ENCODE measurements around the gene SPOCK1.
A peak's percentile ranks its signal among the peaks of the same experiment; 100 is the strongest.

The SPOCK1 gene

DNA sequence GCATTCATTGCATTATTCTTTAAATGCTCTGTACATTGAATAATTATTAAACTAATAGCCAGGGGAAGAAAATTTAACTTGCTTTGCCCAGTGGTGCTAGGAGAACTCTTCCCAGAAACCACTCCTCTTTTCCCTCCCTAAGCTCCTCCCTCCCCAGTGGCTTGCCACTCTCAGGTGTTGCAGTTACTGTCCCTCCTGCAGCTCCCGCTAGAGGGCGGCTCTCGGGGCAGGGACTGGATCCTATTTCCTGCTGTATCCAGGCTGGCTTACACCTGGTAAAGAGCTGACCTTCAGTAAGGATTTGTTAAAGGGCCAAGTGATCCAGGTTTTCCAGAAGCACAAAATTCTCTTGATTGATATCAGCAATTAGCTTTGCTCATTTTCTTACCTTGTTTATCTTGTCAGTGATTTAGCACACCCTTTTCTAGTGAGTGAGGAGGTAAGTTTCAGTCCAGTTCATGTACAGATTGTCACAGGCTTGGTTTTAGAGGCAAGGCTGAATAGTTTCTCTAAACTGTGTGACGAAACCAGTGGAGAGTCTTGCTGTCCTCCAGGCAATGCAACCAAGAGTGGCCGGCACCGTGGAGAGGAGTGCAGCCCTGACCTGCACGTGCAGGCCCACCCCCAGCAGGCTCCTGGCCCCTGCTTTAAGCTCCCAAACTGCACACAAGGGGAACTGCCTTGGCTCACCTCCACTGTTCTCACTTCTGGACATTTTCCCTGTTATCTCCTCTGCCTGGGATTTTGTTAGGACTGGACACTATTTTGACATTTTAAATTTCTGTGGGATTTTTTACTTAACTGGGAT is 423.8 kb downstream of the SPOCK1 start:
- peak in 3 of 51 donors; percentile 6 to 25 (median 8) for DNase-seq

DNA sequence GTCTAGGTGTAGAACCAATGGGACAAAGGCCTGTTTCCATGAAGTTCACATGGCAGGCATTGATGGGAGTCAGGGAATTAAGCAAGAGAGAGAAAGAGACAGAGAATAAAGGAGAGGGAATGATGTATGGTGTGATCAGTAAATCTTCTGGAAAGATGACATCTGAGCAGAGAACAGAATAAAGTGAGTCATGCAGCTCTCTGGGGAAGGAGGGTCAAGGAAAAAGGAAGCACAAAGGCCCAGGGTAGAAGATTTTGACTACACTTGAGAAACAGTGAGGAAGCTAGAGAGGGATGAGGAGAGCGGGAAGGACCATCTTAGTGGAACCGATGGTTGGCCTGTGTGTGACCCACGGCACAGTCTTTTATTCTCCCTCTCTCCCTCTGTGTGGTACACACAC is 425.9 kb downstream of the SPOCK1 start:
- DNase-seq: no peak

- no peak for DNase-seq
Observed at GRCh38 chr5:137072361-137073115, 426.6 kb downstream of the SPOCK1 start.

- DNase-seq: no peak
Observed at GRCh38 chr5:137071931-137072330, 427.2 kb downstream of the SPOCK1 start.

DNA sequence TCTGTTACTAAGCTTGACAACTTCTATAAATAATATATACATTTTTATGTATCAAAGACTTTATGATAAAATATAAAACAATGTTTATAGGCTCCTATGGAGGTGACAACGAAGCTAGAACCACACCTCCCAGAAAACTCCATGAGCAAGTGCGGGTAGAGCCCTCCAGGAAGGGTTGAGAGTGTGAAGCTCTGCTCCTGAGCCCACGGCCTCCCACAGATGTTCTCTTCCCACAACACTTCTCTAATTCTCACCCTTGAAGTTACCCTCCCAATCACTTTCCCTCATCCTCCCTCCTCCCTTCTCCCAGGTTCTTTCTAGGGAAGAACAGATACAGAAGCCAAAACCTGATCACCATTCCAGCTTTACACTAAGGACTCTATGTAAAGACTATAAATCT is 427.6 kb downstream of the SPOCK1 start:
- DNase-seq: no peak

DNA sequence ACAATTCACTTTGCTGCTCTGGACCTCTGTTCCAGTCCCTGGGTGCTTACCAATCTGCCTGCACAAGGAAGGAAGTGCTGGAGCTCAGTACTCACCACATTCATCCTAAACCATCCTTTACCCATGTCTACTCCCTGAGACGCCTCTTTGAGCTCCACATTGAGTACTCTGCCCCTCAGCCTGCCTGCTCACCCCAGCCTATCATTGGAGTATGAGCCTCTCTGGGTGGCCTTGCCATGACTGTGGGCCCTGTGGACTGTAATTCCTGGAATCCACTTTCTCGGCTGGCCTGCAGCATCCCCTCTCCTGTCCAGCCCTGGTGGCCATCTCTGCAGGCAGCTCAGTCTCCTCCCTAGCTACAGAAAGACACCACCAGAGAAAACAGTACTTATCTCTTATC is 428.6 kb downstream of the SPOCK1 start:
- DNase-seq: no peak

- peak in 12 of 51 donors; percentile 8 to 60 (median 30) for DNase-seq
Observed at GRCh38 chr5:137069358-137069757, 429.8 kb downstream of the SPOCK1 start.

GRCh38 chr5:137061382-137061781 is 437.7 kb downstream of the SPOCK1 start:
- no peak for DNase-seq

GRCh38 chr5:137058089-137058488 is 441.0 kb downstream of the SPOCK1 start:
- no peak for DNase-seq

DNA sequence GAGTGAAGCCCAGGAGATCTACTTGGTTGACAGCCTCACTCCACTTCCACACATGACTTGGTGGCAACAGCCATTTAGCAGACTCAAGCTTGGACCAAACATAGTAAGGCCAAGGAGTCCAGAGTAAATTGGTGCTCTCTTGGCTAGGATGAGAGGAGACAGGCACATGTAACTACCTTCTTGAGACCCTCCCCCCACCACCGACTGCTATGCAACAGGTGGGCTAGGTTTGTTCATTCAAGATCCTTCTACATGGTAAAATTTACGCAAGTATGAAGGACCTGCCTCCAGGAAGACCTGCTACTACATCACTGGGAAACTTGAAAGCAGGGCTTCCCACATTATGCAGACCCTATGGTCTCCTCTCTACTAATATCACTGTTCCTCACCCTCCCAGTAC is 442.4 kb downstream of the SPOCK1 start:
- no peak for DNase-seq

GRCh38 chr5:137055271-137055872 is 443.8 kb downstream of the SPOCK1 start:
- DNase-seq: no peak

GRCh38 chr5:137054792-137055191 is 444.3 kb downstream of the SPOCK1 start:
- no peak for DNase-seq

GRCh38 chr5:137054335-137054734 is 444.8 kb downstream of the SPOCK1 start:
- no peak for DNase-seq

DNA sequence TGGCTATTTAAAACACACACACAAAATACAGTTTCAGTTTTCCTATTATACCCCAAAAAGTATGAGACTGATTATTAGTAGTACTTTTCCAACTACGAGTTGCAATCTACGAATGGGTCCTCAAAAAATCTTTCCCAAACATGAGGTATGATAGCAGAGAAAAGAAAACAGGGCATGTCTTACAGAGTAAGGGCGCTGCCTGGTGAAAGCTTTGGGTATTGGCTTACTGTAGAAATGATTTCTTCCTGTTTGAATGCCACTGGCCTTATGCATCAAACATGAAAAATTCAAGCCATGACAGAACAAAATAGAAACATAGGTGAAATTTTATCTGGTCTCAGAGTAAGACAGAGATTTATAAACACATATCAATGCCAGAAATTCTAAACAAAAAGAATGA is 448.0 kb downstream of the SPOCK1 start:
- DNase-seq: no peak

- DNase-seq: no peak
Observed at GRCh38 chr5:137040641-137041340, 458.3 kb downstream of the SPOCK1 start.

DNA sequence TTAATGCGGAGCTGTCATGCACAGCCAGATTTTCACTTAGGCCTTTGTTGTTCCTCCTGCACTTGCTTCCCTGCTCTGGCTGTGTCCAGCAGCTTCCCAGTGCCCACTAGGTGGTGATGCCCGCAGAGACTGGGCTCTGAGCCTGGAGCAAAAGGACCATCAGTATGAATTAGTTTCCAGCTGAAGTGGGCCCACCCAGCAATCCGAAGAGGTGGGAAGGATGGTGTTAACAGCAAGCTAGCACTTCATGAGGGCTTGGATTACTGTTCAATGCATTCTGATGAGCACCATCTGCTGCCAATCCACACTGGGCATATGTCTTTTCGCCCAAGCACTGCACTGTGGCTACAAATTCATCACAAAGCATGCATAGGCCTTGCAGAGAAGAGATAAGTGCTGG is 459.1 kb downstream of the SPOCK1 start:
- DNase-seq: peak in 2 of 51 donors; percentile 9 to 13

DNA sequence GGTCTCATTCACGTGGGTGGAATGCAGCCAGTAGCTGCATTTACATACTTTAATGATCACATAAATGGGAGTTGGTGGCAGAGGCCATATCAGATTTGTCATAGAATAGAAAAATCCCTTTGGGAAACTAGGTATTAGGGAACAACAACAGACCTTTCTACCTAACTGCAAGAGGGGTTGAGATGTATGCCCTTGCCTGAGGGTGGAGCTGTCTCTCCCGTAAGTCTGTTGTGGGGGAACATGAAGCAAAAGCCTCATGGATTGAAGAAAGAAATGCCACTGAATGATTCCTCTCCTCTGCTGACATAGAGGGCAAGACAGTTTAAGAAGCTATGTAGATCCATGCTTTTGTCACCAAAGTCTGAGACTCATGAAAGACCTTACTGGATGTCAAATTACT is 461.3 kb downstream of the SPOCK1 start:
- no peak for DNase-seq

- no peak for DNase-seq
Observed at GRCh38 chr5:137036640-137037039, 462.5 kb downstream of the SPOCK1 start.

- no peak for DNase-seq
Observed at GRCh38 chr5:137035480-137035878, 463.6 kb downstream of the SPOCK1 start.

- no peak for DNase-seq
Observed at GRCh38 chr5:137034764-137035479, 464.2 kb downstream of the SPOCK1 start.

- DNase-seq: no peak
Observed at GRCh38 chr5:137034213-137034612, 464.9 kb downstream of the SPOCK1 start.

All from hypothalamus (tissue), 51 donors.